GM12874 (cell line): Measurements from ENCODE around the gene OBSCN.

Experiments used
- CTCF ChIP-seq: IDR thresholded peaks from 2 replicates; pipeline ENCODE4 v1.5.1; 2011; ENCODE audit warnings: low read depth, mild to moderate bottlenecking, control low read depth, low read length, moderate library complexity; ENCODE audit not compliant: insufficient read depth

Gene OBSCN

GRCh38 chr1:228318823-228319241 is 111.0 kb downstream of the OBSCN start:
- TF ChIP-seq CTCF: no peak

GRCh38 chr1:228319352-228320088 is 111.7 kb downstream of the OBSCN start:
- no peak for TF ChIP-seq CTCF

- no peak for TF ChIP-seq CTCF
These were observed 112.5 kb downstream of the OBSCN start for GRCh38 chr1:228320394-228320793.

GRCh38 chr1:228321435-228321834 is 113.6 kb downstream of the OBSCN start:
- TF ChIP-seq CTCF: no peak

- no peak for TF ChIP-seq CTCF
These were observed 114.1 kb downstream of the OBSCN start for GRCh38 chr1:228321895-228322294.

GRCh38 chr1:228323401-228323800 is 115.6 kb downstream of the OBSCN start:
- no peak for TF ChIP-seq CTCF

- TF ChIP-seq CTCF: no peak
These were observed 117.4 kb downstream of the OBSCN start for GRCh38 chr1:228325267-228325666.
